ENCODE results near the gene CLDND2.

CLDND2 gene

GRCh38 chr19:51380379-51380778 is 11.6 kb upstream of the CLDND2 start:
- no peak for DNase-seq

- no peak for DNase-seq
These were observed 8.6 kb upstream of the CLDND2 start for GRCh38 chr19:51377422-51377821.

GRCh38 chr19:51375504-51376221 is 6.9 kb upstream of the CLDND2 start:
- DNase-seq, result peak; percentile 24 to 44

GRCh38 chr19:51372649-51373504 is 4.1 kb upstream of the CLDND2 start, which contains the start of gene NKG7:
Gene NKG7, minus strand, starts transcription at chr19:51372654. Its CDS starts 119 bp downstream, at chr19:51372535.
- DNase-seq, result peak; percentile 80 to 86

- no peak for DNase-seq
These were observed 3.3 kb upstream of the CLDND2 start for GRCh38 chr19:51372021-51372648.

GRCh38 chr19:51371186-51371690 is 2.4 kb upstream of the CLDND2 start:
- no peak for DNase-seq

- no peak for DNase-seq
These were observed 1.4 kb upstream of the CLDND2 start for GRCh38 chr19:51370230-51370629.

GRCh38 chr19:51367565-51368365 is 1.0 kb downstream of the CLDND2 start:
- peak; percentile 97 for DNase-seq

GRCh38 chr19:51367255-51367564 is 1.6 kb downstream of the CLDND2 start:
- DNase-seq, result no peak

- peak; percentile 98 to 99 for DNase-seq
These were observed 2.2 kb downstream of the CLDND2 start for GRCh38 chr19:51366389-51367254.

GRCh38 chr19:51365965-51366388 is 2.8 kb downstream of the CLDND2 start, which contains the start of gene ETFB:
Gene ETFB, minus strand, starts transcription at chr19:51366388. Its CDS starts 62 bp downstream, at chr19:51366326.
- DNase-seq, result no peak

- DNase-seq, result peak; percentile 45 to 58
These were observed 3.4 kb downstream of the CLDND2 start for GRCh38 chr19:51365211-51365964.

- no peak for DNase-seq
These were observed 4.3 kb downstream of the CLDND2 start for GRCh38 chr19:51364200-51365106.

GRCh38 chr19:51361239-51361638 is 7.6 kb downstream of the CLDND2 start:
- no peak for DNase-seq

- DNase-seq, result no peak
These were observed 9.5 kb downstream of the CLDND2 start for GRCh38 chr19:51359294-51359693.

- no peak for DNase-seq
These were observed 10.9 kb downstream of the CLDND2 start for GRCh38 chr19:51357952-51358351.

- DNase-seq, result no peak
These were observed 12.5 kb downstream of the CLDND2 start for GRCh38 chr19:51356159-51356801.

- DNase-seq, result no peak
These were observed 14.1 kb downstream of the CLDND2 start for GRCh38 chr19:51354742-51355148.
